CD8-positive, alpha-beta memory T cell (primary cell): ENCODE measurements around the gene CATSPER3. TPM values are rescaled to one million over a fixed set of nuclear protein-coding genes. Genes with fewer than 3 reads are reported as not detected.
A peak's percentile ranks its signal among the peaks of the same experiment; 100 is the strongest.

Experiments used
- CTCF ChIA-PET: fragments of 350-600 bp; sonication (Branson Sonifier 250); formaldehyde crosslinking; loops from one replicate; lab custom pipeline; 2021; ENCODE audit warnings: antibody characterized with exemption; lab: Charles Lee
- POLR2A ChIA-PET: fragments of 350-600 bp; sonication (Branson Sonifier 250); formaldehyde crosslinking; loops from one replicate; lab custom pipeline; 2021; ENCODE audit warnings: antibody characterized with exemption; lab: Charles Lee
- DNase-seq, 5 donors: peaks; one replicate each; pipeline versions ENCODE4 v3.0.0 to v3.0.0-alpha.2; 2020 to 2022; ENCODE audit warnings: mixed read lengths in 1 of 5
- H3K27ac ChIP-seq: one replicate; pipeline ENCODE4 v1.7.0; 2013; ENCODE audit warnings: low read depth, mild to moderate bottlenecking, low read length, moderate library complexity
- H3K27me3 ChIP-seq: 2 replicates; pipeline ENCODE4 v1.7.0; 2013; ENCODE audit warnings: low read length, mild to moderate bottlenecking; ENCODE audit not compliant: insufficient read depth, poor library complexity, severe bottlenecking
- H3K36me3 ChIP-seq: 2 replicates; pipeline ENCODE4 v1.7.0; 2013; ENCODE audit warnings: mild to moderate bottlenecking, low read length, moderate library complexity; ENCODE audit not compliant: insufficient read depth
- H3K4me1 ChIP-seq: 2 replicates; pipeline ENCODE4 v1.7.0; 2013; ENCODE audit warnings: mild to moderate bottlenecking, low read length, moderate library complexity; ENCODE audit not compliant: insufficient read depth
- H3K4me3 ChIP-seq: 2 replicates; pipeline ENCODE4 v1.7.0; 2013; ENCODE audit warnings: mild to moderate bottlenecking, low read length
- H3K9me3 ChIP-seq: 2 replicates; pipeline ENCODE4 v1.7.0; 2013; ENCODE audit warnings: mild to moderate bottlenecking, low read length
- H3K27ac Mint-ChIP-seq, 8 donors: one replicate each; pipeline ENCODE4 v1.8.0; 2020 to 2021; ENCODE audit warnings: mixed read lengths in 8 of 8, mild to moderate bottlenecking in 6 of 8, inconsistent platforms in 3 of 8, moderate library complexity in 3 of 8
- H3K27me3 Mint-ChIP-seq, 2 donors: one replicate each; pipeline ENCODE4 v1.8.0; 2020 to 2021; ENCODE audit warnings: mixed read lengths in 2 of 2, mild to moderate bottlenecking in 1 of 2, moderate library complexity in 1 of 2
- H3K36me3 Mint-ChIP-seq, 3 donors: one replicate each; pipeline ENCODE4 v1.8.0; 2020 to 2021; ENCODE audit warnings: mixed read lengths in 3 of 3, inconsistent platforms in 1 of 3, mild to moderate bottlenecking in 1 of 3
- H3K4me1 Mint-ChIP-seq, 3 donors: one replicate each; pipeline ENCODE4 v1.8.0; 2020 to 2021; ENCODE audit warnings: mixed read lengths in 3 of 3, inconsistent platforms in 1 of 3, mild to moderate bottlenecking in 1 of 3
- H3K4me3 Mint-ChIP-seq, 7 donors: one replicate each; pipeline ENCODE4 v1.8.0; 2020 to 2021; ENCODE audit warnings: mixed read lengths in 7 of 7, mild to moderate bottlenecking in 6 of 7, moderate library complexity in 4 of 7, inconsistent platforms in 2 of 7
- H3K9me3 Mint-ChIP-seq, 5 donors: one replicate each; pipeline ENCODE4 v1.8.0; 2020 to 2022; ENCODE audit warnings: mixed read lengths in 5 of 5, mild to moderate bottlenecking in 3 of 5, moderate library complexity in 2 of 5, inconsistent platforms in 1 of 5
- polyA plus RNA-seq: library from polyadenylated mRNA; unstranded; fragments of 300-500 nt; fragmentation: Illumina TruSeq; gene quantifications from one replicate; pipeline ENCODE4 v1.2.3, GENCODE V29; 2021
- total RNA-seq, 2 experiments: library from RNA; stranded (reverse); gene quantifications; one replicate each; pipeline ENCODE4 v1.2.3, GENCODE V29; 2021

Gene CATSPER3
- total RNA-seq (under 1 TPM; 0.18 to 0.29 TPM), polyA plus RNA-seq (0.36 TPM)

DNA sequence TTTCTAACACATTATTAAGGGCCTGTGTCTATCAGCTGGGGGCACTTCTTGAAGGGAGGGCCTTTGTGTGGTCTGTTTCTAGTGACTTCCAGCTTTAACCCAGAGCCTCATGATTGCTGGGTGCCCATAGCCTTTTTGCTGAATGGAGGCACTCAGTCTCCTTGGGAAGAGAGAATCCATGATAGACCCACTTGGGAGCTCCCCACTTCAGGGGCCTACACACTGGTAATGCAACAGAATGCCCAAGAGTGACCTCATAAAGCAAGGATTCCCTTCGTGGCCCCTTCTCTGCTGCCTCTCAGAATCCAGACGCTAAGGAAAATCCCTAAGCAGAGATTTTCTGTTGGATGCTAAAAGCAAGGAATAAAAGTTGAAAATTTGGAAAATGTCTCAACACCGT is at the start of gene CATSPER3:
CATSPER3 (plus strand) TSS at position 301 of the 400 bp plus-strand sequence; CDS start at position 386, 85 bp downstream.
- ChIA-PET POLR2A (no interaction called here), CTCF (no interaction called here)
- Mint-ChIP-seq H3K27me3 (no peaks in the 10 kb centered on the region), H3K36me3 (peaks cover 8 to 24% (median 9%) of the 10 kb centered on the region in 3 donors), H3K4me1 (peaks cover 16 to 21% (median 18%) of the 10 kb centered on the region in 3 donors), H3K9me3 (no peaks in the 10 kb centered on the region), H3K4me3 (no peak within 1 kb of the TSS), H3K27ac (peak within 1 kb of the TSS in 2 of 8 donors; percentile 24 to 29)
- Histone ChIP-seq H3K27ac (no peak within 1 kb of the TSS), H3K27me3 (no peaks in the 10 kb centered on the region), H3K9me3 (no peaks in the 10 kb centered on the region), H3K4me3 (no peak within 1 kb of the TSS), H3K4me1 (peaks cover 26% of the 10 kb centered on the region), H3K36me3 (no peaks in the 10 kb centered on the region)
- no peak for DNase-seq

GRCh38 chr5:134918861-134919260 is 48.8 kb upstream of the CATSPER3 start:
- Mint-ChIP-seq H3K4me1 (peaks cover 9 to 13% (median 12%) of the 10 kb centered on the region in 3 donors), H3K4me3 (no peak overlapping the region), H3K36me3 (peaks cover 7 to 52% (median 15%) of the 10 kb centered on the region in 3 donors), H3K27me3 (no peaks in the 10 kb centered on the region), H3K27ac (peak overlapping the region in 1 of 8 donors; percentile 51), H3K9me3 (no peaks in the 10 kb centered on the region)
- CTCF ChIA-PET = no interaction called here
- Histone ChIP-seq H3K4me1 (no peaks in the 10 kb centered on the region), H3K27me3 (no peaks in the 10 kb centered on the region), H3K36me3 (peaks cover 24% of the 10 kb centered on the region), H3K27ac (no peak overlapping the region), H3K9me3 (no peaks in the 10 kb centered on the region), H3K4me3 (no peak overlapping the region)
- POLR2A ChIA-PET = no interaction called here
- DNase-seq = no peak

- ChIA-PET POLR2A (no interaction called here), CTCF (interaction anchor here (0.7 kb wide), 1 partner anchor 1062 kb away, joined by 3 read pairs; no protein-coding TSS in a partner anchor)
- peaks cover 18% of the 10 kb centered on the region for H3K36me3 ChIP-seq
- H3K27me3 ChIP-seq = no peaks in the 10 kb centered on the region
- peaks cover 7 to 43% (median 15%) of the 10 kb centered on the region in 3 donors for H3K36me3 Mint-ChIP-seq
- peak overlapping the region in 3 of 8 donors; percentile 26 to 69 (median 43) for H3K27ac Mint-ChIP-seq
- no peaks in the 10 kb centered on the region for H3K9me3 Mint-ChIP-seq
- H3K4me3 Mint-ChIP-seq = no peak overlapping the region
- no peaks in the 10 kb centered on the region for H3K4me1 ChIP-seq
- H3K27ac ChIP-seq = no peak overlapping the region
- no peak for DNase-seq
- H3K4me3 ChIP-seq = no peak overlapping the region
- no peaks in the 10 kb centered on the region for H3K27me3 Mint-ChIP-seq
- H3K4me1 Mint-ChIP-seq = peaks cover 9 to 13% (median 12%) of the 10 kb centered on the region in 3 donors
- no peaks in the 10 kb centered on the region for H3K9me3 ChIP-seq
These were observed 46.7 kb upstream of the CATSPER3 start for GRCh38 chr5:134920848-134921575.

DNA sequence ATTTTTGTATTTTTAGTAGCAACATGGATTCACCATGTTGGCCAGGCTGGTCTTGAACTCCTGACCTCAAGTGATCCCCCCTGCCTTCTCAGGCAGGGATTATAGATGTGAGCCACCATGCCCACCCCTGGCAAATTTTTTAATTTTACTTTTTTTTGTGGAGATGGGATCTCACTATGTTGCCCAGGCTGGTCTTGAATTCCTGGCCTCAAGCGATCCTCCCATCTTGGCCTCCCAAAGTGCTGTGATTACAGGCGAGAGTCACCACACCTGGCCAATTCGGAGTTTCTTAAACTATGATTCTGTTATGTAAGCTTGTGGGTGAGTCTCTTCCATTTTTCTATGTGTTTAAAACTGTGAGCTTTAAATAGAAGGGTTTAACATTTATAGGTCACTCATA is 35.2 kb upstream of the CATSPER3 start:
- H3K27me3 ChIP-seq = no peaks in the 10 kb centered on the region
- ChIA-PET CTCF (interaction anchor here (2.4 kb wide), 1 partner anchor 15 kb away, joined by 5 read pairs; no protein-coding TSS in a partner anchor), POLR2A (no interaction called here)

GRCh38 chr5:134934202-134934601 is 33.5 kb upstream of the CATSPER3 start:
- Mint-ChIP-seq H3K36me3 (peaks cover 7 to 51% (median 10%) of the 10 kb centered on the region in 3 donors), H3K4me1 (no peaks in the 10 kb centered on the region), H3K27ac (no peak overlapping the region), H3K27me3 (no peaks in the 10 kb centered on the region), H3K4me3 (no peak overlapping the region), H3K9me3 (no peaks in the 10 kb centered on the region)
- H3K27me3 ChIP-seq = no peaks in the 10 kb centered on the region
- peaks cover 8% of the 10 kb centered on the region for H3K36me3 ChIP-seq
- H3K9me3 ChIP-seq = no peaks in the 10 kb centered on the region
- H3K4me1 ChIP-seq = no peaks in the 10 kb centered on the region
- no peak overlapping the region for H3K27ac ChIP-seq
- DNase-seq = no peak
- no peak overlapping the region for H3K4me3 ChIP-seq
- POLR2A ChIA-PET = no interaction called here
- CTCF ChIA-PET = no interaction called here

More for the DNA sequence above, 35.2 kb upstream of the CATSPER3 start:
- H3K4me3 ChIP-seq = no peak overlapping the region
- no peaks in the 10 kb centered on the region for H3K4me1 ChIP-seq
- H3K4me1 Mint-ChIP-seq = no peaks in the 10 kb centered on the region
- no peaks in the 10 kb centered on the region for H3K9me3 ChIP-seq
- no peaks in the 10 kb centered on the region for H3K9me3 Mint-ChIP-seq
- H3K27ac Mint-ChIP-seq = no peak overlapping the region
- H3K27me3 Mint-ChIP-seq = no peaks in the 10 kb centered on the region
- DNase-seq = no peak
- H3K4me3 Mint-ChIP-seq = no peak overlapping the region
- H3K36me3 ChIP-seq = peaks cover 8% of the 10 kb centered on the region
- H3K36me3 Mint-ChIP-seq = peaks cover 0 to 48% (median 6%) of the 10 kb centered on the region in 3 donors
- no peak overlapping the region for H3K27ac ChIP-seq

DNA sequence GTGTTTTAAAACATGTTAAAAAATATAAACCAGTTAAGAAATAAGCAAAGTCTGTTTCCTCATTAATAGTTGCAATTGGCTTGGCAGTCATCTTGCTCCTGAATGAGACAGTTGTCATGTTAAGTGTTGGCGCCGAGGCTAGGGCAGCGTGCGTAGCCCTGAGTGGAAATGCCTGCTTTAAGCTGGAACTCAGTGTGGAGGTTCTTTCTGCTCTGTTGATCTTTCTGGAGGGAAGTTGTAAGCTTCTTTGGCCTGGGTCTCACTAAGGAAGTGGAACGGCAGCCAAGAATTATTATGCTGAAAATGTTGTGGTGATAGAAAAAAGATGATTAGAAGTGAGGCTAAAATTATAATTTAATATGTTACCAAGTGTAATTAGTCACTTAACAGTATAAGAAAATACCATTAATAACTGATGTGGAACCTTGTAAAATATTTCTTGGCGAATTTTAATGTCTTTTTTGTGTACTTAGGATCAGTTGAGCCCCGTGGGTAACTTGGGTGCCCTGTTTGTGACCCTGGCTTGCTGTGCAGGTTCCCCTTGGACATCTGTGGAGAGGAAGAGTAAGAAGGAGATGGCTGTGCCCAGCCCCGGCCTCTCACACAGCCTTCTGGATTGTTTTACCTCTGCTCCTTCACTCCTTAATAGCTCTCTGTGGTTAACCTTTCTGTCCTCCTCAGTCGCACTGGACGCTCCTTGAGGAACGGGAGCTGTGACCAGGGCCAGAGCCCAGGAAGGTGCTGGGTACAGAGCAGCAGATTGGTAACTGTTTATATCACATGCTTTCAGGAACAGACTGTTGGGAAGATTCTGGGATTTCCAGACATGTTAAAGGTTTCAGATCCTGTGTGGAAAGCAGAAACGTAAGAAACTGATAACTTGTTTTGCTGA is 31.8 kb upstream of the CATSPER3 start:
- no peaks in the 10 kb centered on the region for H3K27me3 Mint-ChIP-seq
- CTCF ChIA-PET = no interaction called here
- no peaks in the 10 kb centered on the region for H3K9me3 Mint-ChIP-seq
- H3K4me1 Mint-ChIP-seq = no peaks in the 10 kb centered on the region
- POLR2A ChIA-PET = no interaction called here
- H3K27me3 ChIP-seq = no peaks in the 10 kb centered on the region
- no peaks in the 10 kb centered on the region for H3K9me3 ChIP-seq
- H3K4me3 Mint-ChIP-seq = no peak overlapping the region
- peak overlapping the region in 1 of 8 donors; percentile 84 for H3K27ac Mint-ChIP-seq
- H3K27ac ChIP-seq = no peak overlapping the region
- no peak for DNase-seq
- H3K36me3 Mint-ChIP-seq = peaks cover 7 to 48% (median 11%) of the 10 kb centered on the region in 3 donors
- no peaks in the 10 kb centered on the region for H3K36me3 ChIP-seq
- no peaks in the 10 kb centered on the region for H3K4me1 ChIP-seq
- no peak overlapping the region for H3K4me3 ChIP-seq

DNA sequence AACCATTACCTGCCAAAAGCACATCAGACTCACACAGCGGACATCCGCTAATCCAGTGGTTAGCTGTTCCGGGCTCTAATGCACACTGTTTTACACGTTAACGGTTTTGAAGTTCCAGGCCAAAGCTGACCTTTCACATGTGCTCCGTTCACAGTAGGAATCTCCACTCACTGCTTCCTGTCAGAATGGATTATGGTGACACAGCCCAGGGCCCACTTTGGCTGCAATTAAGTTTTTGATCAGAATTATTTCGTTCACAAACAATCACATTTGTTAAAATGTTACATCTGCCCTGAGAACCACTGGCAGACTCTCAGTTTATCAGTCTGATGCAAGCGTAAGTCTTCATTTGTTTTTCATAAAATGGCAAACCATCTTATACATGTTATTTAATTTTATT is 30.2 kb upstream of the CATSPER3 start:
- H3K4me3 ChIP-seq = no peak overlapping the region
- no peaks in the 10 kb centered on the region for H3K4me1 Mint-ChIP-seq

GRCh38 chr5:134938030-134938429 is 29.7 kb upstream of the CATSPER3 start:
- CTCF ChIA-PET = no interaction called here
- Histone ChIP-seq H3K27me3 (no peaks in the 10 kb centered on the region), H3K27ac (no peak overlapping the region), H3K9me3 (no peaks in the 10 kb centered on the region), H3K4me1 (no peaks in the 10 kb centered on the region), H3K36me3 (no peaks in the 10 kb centered on the region), H3K4me3 (no peak overlapping the region)
- no peaks in the 10 kb centered on the region for H3K27me3 Mint-ChIP-seq
- H3K4me1 Mint-ChIP-seq = no peaks in the 10 kb centered on the region
- no peak overlapping the region for H3K4me3 Mint-ChIP-seq
- peaks cover 7 to 42% (median 13%) of the 10 kb centered on the region in 3 donors for H3K36me3 Mint-ChIP-seq
- POLR2A ChIA-PET = no interaction called here
- no peak for DNase-seq
- H3K27ac Mint-ChIP-seq = no peak overlapping the region
- H3K9me3 Mint-ChIP-seq = no peaks in the 10 kb centered on the region

More for the DNA sequence above, 30.2 kb upstream of the CATSPER3 start:
- no peaks in the 10 kb centered on the region for H3K27me3 ChIP-seq
- H3K9me3 Mint-ChIP-seq = no peaks in the 10 kb centered on the region
- no peaks in the 10 kb centered on the region for H3K27me3 Mint-ChIP-seq
- DNase-seq = no peak
- H3K27ac Mint-ChIP-seq = no peak overlapping the region
- no peaks in the 10 kb centered on the region for H3K4me1 ChIP-seq
- no peak overlapping the region for H3K4me3 Mint-ChIP-seq
- H3K27ac ChIP-seq = no peak overlapping the region
- no peaks in the 10 kb centered on the region for H3K9me3 ChIP-seq
- peaks cover 7 to 46% (median 11%) of the 10 kb centered on the region in 3 donors for H3K36me3 Mint-ChIP-seq
- POLR2A ChIA-PET = no interaction called here
- H3K36me3 ChIP-seq = no peaks in the 10 kb centered on the region
- CTCF ChIA-PET = no interaction called here
